HEK293 (cell line): ENCODE results near the gene FAM209A.

Experiments used
- CTCF ChIA-PET: fragments of 350-600 bp; formaldehyde crosslinking; extraction: SDS; loops from one replicate; lab custom pipeline; 2021; ENCODE audit warnings: antibody characterized with exemption; lab: Yijun Ruan, JAX
- POLR2A ChIA-PET: fragments of 300-600 bp; formaldehyde crosslinking; extraction: SDS; loops from one replicate; lab custom pipeline; 2020; ENCODE audit warnings: antibody characterized with exemption, inconsistent platforms; lab: Yijun Ruan, JAX
- H3K27ac ChIP-seq: fragments of 200-500 bp; sonication (Bioruptor generic); 2 replicates; pipeline ENCODE4 v1.5.1; 2014; ENCODE audit warnings: low read depth, low read length, control low read depth, inconsistent platforms; ENCODE audit errors: extremely low read depth
- H3K36me3 ChIP-seq, 2 experiments: fragments of 200-500 bp in 1 of 2; sonication (Bioruptor generic) in 1 of 2; 1 replicate in 1 of 2; 2 replicates in 1 of 2; pipeline ENCODE4 v1.5.1; 2014 to 2017; ENCODE audit warnings: inconsistent platforms in 2 of 2, low read length in 2 of 2; ENCODE audit not compliant: control insufficient read depth in 2 of 2, insufficient read depth in 1 of 2
- H3K4me1 ChIP-seq: fragments of 200-500 bp; sonication (Bioruptor generic); 2 replicates; pipeline ENCODE4 v1.5.1; 2014; ENCODE audit warnings: mild to moderate bottlenecking, low read length, inconsistent platforms; ENCODE audit not compliant: control insufficient read depth, insufficient read depth
- H3K4me3 ChIP-seq: 2 replicates; pipeline ENCODE4 v1.5.1; 2011; ENCODE audit warnings: low read depth, mild to moderate bottlenecking, control low read depth, low read length, moderate library complexity
- H3K9me3 ChIP-seq: fragments of 200-500 bp; sonication (Bioruptor generic); 2 replicates; pipeline ENCODE4 v1.5.1; 2014; ENCODE audit warnings: low read depth, low read length, inconsistent platforms; ENCODE audit not compliant: control insufficient read depth, insufficient read depth
- CTCF ChIP-seq: fragments of 450-650 bp; formaldehyde crosslinking; IDR thresholded peaks from 2 replicates; pipeline ENCODE4 v1.5.1; 2016; ENCODE audit warnings: missing biosample characterization, missing genetic modification characterization
- HOXA7 ChIP-seq: sonication (generic); formaldehyde crosslinking; IDR thresholded peaks from 2 replicates; pipeline ENCODE4 v1.8.1; 2022; ENCODE audit warnings: missing genetic modification reagents, borderline replicate concordance
- HOXC10 ChIP-seq: sonication (generic); formaldehyde crosslinking; IDR thresholded peaks from 2 replicates; pipeline ENCODE4 v1.8.1; 2023; ENCODE audit warnings: mild to moderate bottlenecking, missing genetic modification reagents
- MZF1 ChIP-seq: fragments of 450-650 bp; formaldehyde crosslinking; IDR thresholded peaks from 2 replicates; pipeline ENCODE4 v1.5.1; 2017; ENCODE audit warnings: missing biosample characterization, missing genetic modification characterization, borderline replicate concordance
- OSR2 ChIP-seq: fragments of 450-650 bp; formaldehyde crosslinking; IDR thresholded peaks from 2 replicates; pipeline ENCODE4 v1.5.1; 2016; ENCODE audit warnings: missing biosample characterization, missing genetic modification characterization
- REST ChIP-seq: fragments of 450-650 bp; formaldehyde crosslinking; IDR thresholded peaks from 2 replicates; pipeline ENCODE4 v1.5.1; 2016; ENCODE audit warnings: missing biosample characterization, missing genetic modification characterization
- SCRT2 ChIP-seq: fragments of 450-650 bp; formaldehyde crosslinking; IDR thresholded peaks from 2 replicates; pipeline ENCODE4 v1.5.1; 2016; ENCODE audit warnings: missing biosample characterization, missing genetic modification characterization
- YY1 ChIP-seq: fragments of 450-650 bp; formaldehyde crosslinking; IDR thresholded peaks from 2 replicates; pipeline ENCODE4 v1.5.1; 2018; ENCODE audit warnings: missing biosample characterization, missing genetic modification characterization
- ZBTB11 ChIP-seq: fragments of 450-650 bp; formaldehyde crosslinking; conservative IDR thresholded peaks from 2 replicates; pipeline ENCODE4 v1.5.1; 2016; ENCODE audit warnings: low read depth, missing biosample characterization, missing genetic modification characterization
- ZFHX2 ChIP-seq: fragments of 450-650 bp; formaldehyde crosslinking; conservative IDR thresholded peaks from 2 replicates; pipeline ENCODE4 v1.5.1; 2016; ENCODE audit warnings: missing biosample characterization, missing genetic modification characterization
- ZFP37 ChIP-seq: fragments of 450-650 bp; formaldehyde crosslinking; IDR thresholded peaks from 2 replicates; pipeline ENCODE4 v1.5.1; 2016; ENCODE audit warnings: missing biosample characterization, missing genetic modification characterization
- ZNF214 ChIP-seq: fragments of 450-650 bp; formaldehyde crosslinking; IDR thresholded peaks from 2 replicates; pipeline ENCODE4 v1.5.1; 2017; ENCODE audit warnings: missing biosample characterization, mild to moderate bottlenecking, missing genetic modification characterization, borderline replicate concordance
- ZNF23 ChIP-seq: fragments of 450-650 bp; formaldehyde crosslinking; IDR thresholded peaks from 2 replicates; pipeline ENCODE4 v1.5.1; 2016; ENCODE audit warnings: missing biosample characterization, missing genetic modification characterization, borderline replicate concordance
- ZNF248 ChIP-seq: fragments of 450-650 bp; formaldehyde crosslinking; IDR thresholded peaks from 2 replicates; pipeline ENCODE4 v1.5.1; 2017; ENCODE audit warnings: missing biosample characterization, missing genetic modification characterization
- ZNF26 ChIP-seq: fragments of 450-650 bp; formaldehyde crosslinking; IDR thresholded peaks from 2 replicates; pipeline ENCODE4 v1.5.1; 2016; ENCODE audit warnings: missing biosample characterization, missing genetic modification characterization
- ZNF529 ChIP-seq: fragments of 450-650 bp; formaldehyde crosslinking; IDR thresholded peaks from 2 replicates; pipeline ENCODE4 v1.5.1; 2017; ENCODE audit warnings: missing genetic modification characterization, missing biosample characterization; ENCODE audit not compliant: insufficient replicate concordance
- ZNF548 ChIP-seq: fragments of 450-650 bp; formaldehyde crosslinking; IDR thresholded peaks from 2 replicates; pipeline ENCODE4 v1.5.1; 2016; ENCODE audit warnings: missing biosample characterization, missing genetic modification characterization
- ZNF561 ChIP-seq: fragments of 450-650 bp; IDR thresholded peaks from 2 replicates; pipeline ENCODE4 v1.5.1; 2018; ENCODE audit warnings: missing biosample characterization, missing genetic modification characterization, borderline replicate concordance
- ZNF596 ChIP-seq: fragments of 450-650 bp; IDR thresholded peaks from 2 replicates; pipeline ENCODE4 v1.5.0; 2018; ENCODE audit warnings: missing biosample characterization, mild to moderate bottlenecking, missing genetic modification characterization, moderate library complexity
- ZNF677 ChIP-seq: fragments of 450-650 bp; IDR thresholded peaks from 2 replicates; pipeline ENCODE4 v1.5.0; 2018; ENCODE audit warnings: missing biosample characterization, mild to moderate bottlenecking, missing genetic modification characterization, moderate library complexity
- ZSCAN16 ChIP-seq: fragments of 450-650 bp; formaldehyde crosslinking; IDR thresholded peaks from 2 replicates; pipeline ENCODE4 v1.5.1; 2016; ENCODE audit warnings: missing biosample characterization, missing genetic modification characterization

Gene FAM209A

GRCh38 chr20:56551571-56551970 is 27.0 kb downstream of the FAM209A start:
- POLR2A ChIA-PET: no interaction called here
- CTCF ChIA-PET: interaction anchor here (0.6 to 4.8 kb wide), 16 partner anchors 8 to 807 kb away, joined by 3 to 69 read pairs (median 6); no protein-coding TSS in a partner anchor
- no peak overlapping the region for H3K27ac ChIP-seq
- no peak overlapping the region for H3K4me3 ChIP-seq
- no peaks in the 10 kb centered on the region for H3K9me3 ChIP-seq
- TF ChIP-seq ZNF26 (tag by site-specific recombination): no peak
- no peak for TF ChIP-seq ZNF677
- no peak for TF ChIP-seq ZNF548
- TF ChIP-seq ZNF23 (tag by site-specific recombination): no peak
- no peak for TF ChIP-seq ZNF561
- no peak for TF ChIP-seq ZNF529 (tag by site-specific recombination)
- no peak for TF ChIP-seq ZNF248
- TF ChIP-seq MZF1 (tag by site-specific recombination): no peak
- no peak for TF ChIP-seq SCRT2
- TF ChIP-seq ZFHX2 (tag by site-specific recombination): no peak
- peaks cover 7% of the 10 kb centered on the region; the same call in 1 of the 2 replicates for H3K4me1 ChIP-seq
- no peaks in the 10 kb centered on the region for H3K36me3 ChIP-seq

- Histone ChIP-seq H3K4me1 (peaks cover 7% of the 10 kb centered on the region; the same call in 1 of the 2 replicates), H3K9me3 (no peaks in the 10 kb centered on the region), H3K27ac (no peak overlapping the region), H3K36me3 (no peaks in the 10 kb centered on the region), H3K4me3 (no peak overlapping the region)
- no peak for TF ChIP-seq ZNF529 (tag by site-specific recombination)
- TF ChIP-seq OSR2: no peak
- no peak for TF ChIP-seq ZNF596 (tag by site-specific recombination)
- POLR2A ChIA-PET: no interaction called here
- CTCF ChIA-PET: interaction anchor here (0.6 kb wide), 1 partner anchor 24 kb away, joined by 4 read pairs; no protein-coding TSS in a partner anchor
Observed at GRCh38 chr20:56552911-56553629, 28.5 kb downstream of the FAM209A start.

- no peaks in the 10 kb centered on the region for H3K9me3 ChIP-seq
- TF ChIP-seq YY1 (tag by site-specific recombination) (no peak), ZFHX2 (tag by site-specific recombination) (no peak), ZSCAN16 (tag by site-specific recombination) (no peak), ZBTB11 (tag by site-specific recombination) (no peak), CTCF (tag by site-specific recombination) (no peak), HOXA7 (CRISPR knock-in tag) (no peak), HOXC10 (CRISPR knock-in tag) (no peak), REST (tag by site-specific recombination) (no peak), ZFP37 (tag by site-specific recombination) (no peak), ZNF214 (no peak)
Observed at GRCh38 chr20:56554869-56555268, 30.3 kb downstream of the FAM209A start.

More at GRCh38 chr20:56554869-56555268, 30.3 kb downstream of the FAM209A start:
- no peak overlapping the region for H3K4me3 ChIP-seq
- ChIA-PET CTCF (interaction anchor here (0.5 to 1.1 kb wide), 5 partner anchors 22 to 538 kb away, joined by 4 to 5 read pairs (median 4); no protein-coding TSS in a partner anchor), POLR2A (no interaction called here)
- H3K36me3 ChIP-seq: no peaks in the 10 kb centered on the region
- H3K27ac ChIP-seq: peak overlapping the region; percentile 19; the same call in 1 of the 2 replicates
- H3K4me1 ChIP-seq: peaks cover 7% of the 10 kb centered on the region; the same call in 1 of the 2 replicates
